CD14-positive monocyte (primary cell): ENCODE data around the gene DYNC1I1. TPM values are rescaled to one million over a fixed set of nuclear protein-coding genes. Genes with fewer than 3 reads are reported as not detected.

ENCODE experiments used
- DNase-seq, 3 donors: peaks; one replicate each; pipeline ENCODE4 v3.0.0-alpha.2; 2011 to 2022
- H2AFZ ChIP-seq: 2 replicates; pipeline ENCODE4 v1.6.0; 2012; ENCODE audit warnings: mild to moderate bottlenecking, low read depth, low read length, inconsistent platforms; ENCODE audit not compliant: insufficient read depth, poor library complexity, severe bottlenecking
- H3K27ac ChIP-seq, 2 donors: 1 replicate in 1 of 2; 2 replicates in 1 of 2; pipeline ENCODE4 v1.5.1; 2012 to 2013; ENCODE audit warnings: low read length in 2 of 2, control low read depth in 1 of 2, inconsistent platforms in 1 of 2, low read depth in 1 of 2, mild to moderate bottlenecking in 1 of 2
- H3K27me3 ChIP-seq, 2 donors: one replicate each; pipeline versions ENCODE4 v1.6.0 to v1.6.1; 2011 to 2013; ENCODE audit warnings: low read length in 2 of 2; ENCODE audit not compliant: control insufficient read depth in 2 of 2, insufficient read depth in 2 of 2
- H3K36me3 ChIP-seq, 2 donors: replicated peaks in 1 of 2; 1 replicate in 1 of 2; 2 replicates in 1 of 2; pipeline versions ENCODE4 v1.5.1 to v1.6.1; 2012 to 2013; ENCODE audit warnings: low read length in 2 of 2, control low read depth in 1 of 2, inconsistent platforms in 1 of 2, mild to moderate bottlenecking in 1 of 2; ENCODE audit not compliant: insufficient read depth in 2 of 2, control insufficient read depth in 1 of 2
- H3K4me1 ChIP-seq, 2 donors: 1 replicate in 1 of 2; 2 replicates in 1 of 2; pipeline versions ENCODE4 v1.5.1 to v1.6.1; 2012 to 2013; ENCODE audit warnings: low read length in 2 of 2, control low read depth in 1 of 2, inconsistent platforms in 1 of 2, mild to moderate bottlenecking in 1 of 2, moderate library complexity in 1 of 2; ENCODE audit not compliant: insufficient read depth in 2 of 2, control insufficient read depth in 1 of 2
- H3K4me2 ChIP-seq: replicated peaks from 2 replicates; pipeline ENCODE3; 2012; ENCODE audit warnings: low read length, moderate library complexity, mild to moderate bottlenecking; ENCODE audit not compliant: poor library complexity, severe bottlenecking; ENCODE audit errors: extremely low read depth
- H3K4me3 ChIP-seq, 3 experiments: fragments of 200-600 bp in 1 of 3; sonication (generic) in 1 of 3; replicated peaks in 1 of 3; 1 replicate in 2 of 3; 2 replicates in 1 of 3; pipeline ENCODE4 v1.5.1; 2011 to 2013; ENCODE audit warnings: low read length in 3 of 3, mild to moderate bottlenecking in 3 of 3, control low read depth in 2 of 3, low read depth in 2 of 3, inconsistent platforms in 1 of 3, moderate library complexity in 1 of 3
- H3K79me2 ChIP-seq: 2 replicates; pipeline ENCODE4 v1.6.0; 2012; ENCODE audit warnings: mild to moderate bottlenecking, control low read depth, inconsistent platforms, low read length, moderate library complexity; ENCODE audit not compliant: insufficient read depth
- H3K9ac ChIP-seq: 2 replicates; pipeline ENCODE4 v1.6.0; 2017; ENCODE audit warnings: low read length, mild to moderate bottlenecking; ENCODE audit not compliant: insufficient read depth, poor library complexity, severe bottlenecking
- H3K9me3 ChIP-seq, 2 donors: replicated peaks in 1 of 2; 1 replicate in 1 of 2; 2 replicates in 1 of 2; pipeline versions ENCODE4 v1.5.1 to v1.6.1; 2012 to 2013; ENCODE audit warnings: low read length in 2 of 2, control low read depth in 1 of 2; ENCODE audit not compliant: control insufficient read depth in 1 of 2, insufficient read depth in 1 of 2
- H4K20me1 ChIP-seq: 2 replicates; pipeline ENCODE4 v1.6.0; 2012; ENCODE audit warnings: mild to moderate bottlenecking, low read length, control low read depth, moderate library complexity; ENCODE audit not compliant: insufficient read depth
- H3K27ac Mint-ChIP-seq, 7 donors: one replicate each; pipeline ENCODE4 v1.8.0; 2020; ENCODE audit warnings: mild to moderate bottlenecking in 7 of 7, mixed read lengths in 7 of 7, moderate library complexity in 6 of 7, inconsistent platforms in 2 of 7
- H3K27me3 Mint-ChIP-seq, 3 donors: one replicate each; pipeline ENCODE4 v1.8.0; 2021 to 2022; ENCODE audit warnings: low read depth in 3 of 3, mild to moderate bottlenecking in 3 of 3, mixed read lengths in 3 of 3, moderate library complexity in 3 of 3, inconsistent platforms in 1 of 3
- H3K36me3 Mint-ChIP-seq, 2 donors: one replicate each; pipeline ENCODE4 v1.8.0; 2020; ENCODE audit warnings: mixed read lengths in 2 of 2, inconsistent platforms in 1 of 2, mild to moderate bottlenecking in 1 of 2
- H3K4me1 Mint-ChIP-seq: one replicate; pipeline ENCODE4 v1.8.0; 2020; ENCODE audit warnings: mild to moderate bottlenecking, mixed read lengths
- H3K4me3 Mint-ChIP-seq, 2 donors: one replicate each; pipeline ENCODE4 v1.8.0; 2020; ENCODE audit warnings: mild to moderate bottlenecking in 2 of 2, mixed read lengths in 2 of 2, moderate library complexity in 1 of 2
- H3K9me3 Mint-ChIP-seq, 7 donors: one replicate each; pipeline ENCODE4 v1.8.0; 2020 to 2022; ENCODE audit warnings: mixed read lengths in 7 of 7, mild to moderate bottlenecking in 6 of 7, moderate library complexity in 6 of 7, inconsistent platforms in 2 of 7
- intact Hi-C, 2 donors: fragments of 100-400 bp; cut with micrococcal nuclease; formaldehyde crosslinking; loops; one replicate each; pipeline versions ENCODE4 v1.15.0 to v1.15.1; 2023
- polyA plus RNA-seq, 3 donors: library from polyadenylated mRNA; depleted of rRNA in 1 of 3; unstranded in 2 of 3; stranded (reverse) in 1 of 3; fragments of 300-500 nt in 2 of 3; fragments of >200 nt in 1 of 3; fragmentation: Illumina TruSeq in 2 of 3; gene quantifications; 1 replicate in 2 of 3; 2 replicates in 1 of 3; pipeline ENCODE4 v1.2.3, GENCODE V29; 2012 to 2021
- TF ChIP-seq, protein P1 (sequence below): fragments of 200-600 bp; IDR thresholded peaks from one replicate; pipeline ENCODE4 v1.8.0; 2022; ENCODE audit warnings: antibody characterized with exemption, mild to moderate bottlenecking

Gene DYNC1I1
- polyA plus RNA-seq, 3 donors = not detected

- Mint-ChIP-seq H3K4me3 (no peak overlapping the region), H3K4me1 (no peaks in the 10 kb centered on the region), H3K9me3 (peaks cover 0 to 8% (median 3%) of the 10 kb centered on the region in 7 donors), H3K36me3 (no peaks in the 10 kb centered on the region), H3K27ac (no peak overlapping the region), H3K27me3 (peaks cover 0 to 6% (median 1%) of the 10 kb centered on the region in 3 donors)
- Histone ChIP-seq H3K79me2 (no peaks in the 10 kb centered on the region), H3K9me3 (no peaks in the 10 kb centered on the region), H3K9ac (no peak overlapping the region), H2AFZ (no peak overlapping the region), H3K36me3 (no peaks in the 10 kb centered on the region), H3K27ac (no peak overlapping the region), H3K27me3 (no peaks in the 10 kb centered on the region), H4K20me1 (no peaks in the 10 kb centered on the region), H3K4me2 (no peak overlapping the region), H3K4me1 (no peaks in the 10 kb centered on the region), H3K4me3 (no peak overlapping the region)
- TF ChIP-seq, protein P1, sequence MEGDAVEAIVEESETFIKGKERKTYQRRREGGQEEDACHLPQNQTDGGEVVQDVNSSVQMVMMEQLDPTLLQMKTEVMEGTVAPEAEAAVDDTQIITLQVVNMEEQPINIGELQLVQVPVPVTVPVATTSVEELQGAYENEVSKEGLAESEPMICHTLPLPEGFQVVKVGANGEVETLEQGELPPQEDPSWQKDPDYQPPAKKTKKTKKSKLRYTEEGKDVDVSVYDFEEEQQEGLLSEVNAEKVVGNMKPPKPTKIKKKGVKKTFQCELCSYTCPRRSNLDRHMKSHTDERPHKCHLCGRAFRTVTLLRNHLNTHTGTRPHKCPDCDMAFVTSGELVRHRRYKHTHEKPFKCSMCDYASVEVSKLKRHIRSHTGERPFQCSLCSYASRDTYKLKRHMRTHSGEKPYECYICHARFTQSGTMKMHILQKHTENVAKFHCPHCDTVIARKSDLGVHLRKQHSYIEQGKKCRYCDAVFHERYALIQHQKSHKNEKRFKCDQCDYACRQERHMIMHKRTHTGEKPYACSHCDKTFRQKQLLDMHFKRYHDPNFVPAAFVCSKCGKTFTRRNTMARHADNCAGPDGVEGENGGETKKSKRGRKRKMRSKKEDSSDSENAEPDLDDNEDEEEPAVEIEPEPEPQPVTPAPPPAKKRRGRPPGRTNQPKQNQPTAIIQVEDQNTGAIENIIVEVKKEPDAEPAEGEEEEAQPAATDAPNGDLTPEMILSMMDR = no peak
- no peak for DNase-seq
- intact Hi-C loops = no loop called here
Measured at GRCh38 chr7:95875519-95875918, 103.2 kb downstream of the DYNC1I1 start.

DNA sequence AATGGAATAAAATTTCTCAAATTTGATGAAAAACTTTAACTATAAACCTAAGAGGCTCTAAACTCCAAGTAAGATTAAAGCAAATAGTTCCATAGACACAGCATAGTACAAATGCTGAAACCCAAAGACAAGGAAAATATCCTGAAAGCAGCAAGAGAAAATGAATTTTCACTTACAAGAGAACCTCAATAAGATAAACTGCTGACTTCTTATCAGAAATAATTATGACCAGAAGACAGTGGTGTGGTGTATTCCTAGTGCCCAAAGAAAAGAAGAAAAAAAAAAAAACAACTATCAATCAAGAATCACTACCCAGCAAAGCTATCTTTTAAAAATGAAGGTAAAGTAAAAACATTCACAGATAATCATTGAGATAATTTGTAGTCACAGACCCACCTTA is 106.3 kb downstream of the DYNC1I1 start:
- Histone ChIP-seq H3K4me1 (no peaks in the 10 kb centered on the region), H3K4me2 (no peak overlapping the region), H2AFZ (no peak overlapping the region), H3K9ac (no peak overlapping the region), H3K4me3 (no peak overlapping the region), H3K9me3 (no peaks in the 10 kb centered on the region), H3K36me3 (no peaks in the 10 kb centered on the region), H3K27me3 (no peaks in the 10 kb centered on the region), H3K27ac (no peak overlapping the region), H3K79me2 (no peaks in the 10 kb centered on the region), H4K20me1 (no peaks in the 10 kb centered on the region)
- Mint-ChIP-seq H3K4me3 (no peak overlapping the region), H3K27me3 (peaks cover 0 to 7% (median 0%) of the 10 kb centered on the region in 3 donors), H3K9me3 (peaks cover 0 to 8% (median 3%) of the 10 kb centered on the region in 7 donors), H3K4me1 (no peaks in the 10 kb centered on the region), H3K27ac (no peak overlapping the region), H3K36me3 (no peaks in the 10 kb centered on the region)
- TF ChIP-seq, protein P1 = no peak
- no peak for DNase-seq
- intact Hi-C loops = no loop called here
